ENCODE data around the gene GAP43. TPM values are rescaled to one million over a fixed set of nuclear protein-coding genes. Genes with fewer than 3 reads are reported as not detected.

The GAP43 gene
- total RNA-seq = 10 to 100 TPM in 2 of 4 donors, 1 to 10 TPM in 2; 4.4 to 18.9 (median 9.7) TPM
- polyA plus RNA-seq = 1 to 10 TPM in 1 of 3 donors, under 1 TPM in 1, not detected in 1; 0.60 to 8.2 TPM

- WGBS, 2 donors = 5% methylated on average over 20 of the region's 20 CpGs
- H3K4me3 ChIP-seq = peak within 1 kb of the TSS; percentile 12 to 40 (median 26)
- no peaks in the 10 kb centered on the region for H3K9me3 ChIP-seq
- no peak for TF ChIP-seq POLR2A (IDR thresholded peaks at IDR 0.05)
- TF ChIP-seq EP300 (IDR thresholded peaks at IDR 0.05) = no peak
- TF ChIP-seq POLR2AphosphoS5 (IDR thresholded peaks at IDR 0.05) = no peak
- TF ChIP-seq CTCF (IDR thresholded peaks at IDR 0.05) = no peak
- DNase-seq = peak; percentile 62
- H3K4me1 ChIP-seq = peaks cover 0 to 14% (median 13%) of the 10 kb centered on the region in 4 donors
- no peak within 1 kb of the TSS for H3K27ac ChIP-seq
- intact Hi-C loops (cut with DNase I) = no loop called here
- peaks cover 0 to 26% (median 12%) of the 10 kb centered on the region in 3 donors for H3K27me3 ChIP-seq
- H3K36me3 ChIP-seq = no peaks in the 10 kb centered on the region
Observed at GRCh38 chr3:115623044-115623868, at the start of gene GAP43. Gene GAP43 (plus strand): TSS chr3:115623510. CDS start chr3:115623690, 180 bp downstream.

DNA sequence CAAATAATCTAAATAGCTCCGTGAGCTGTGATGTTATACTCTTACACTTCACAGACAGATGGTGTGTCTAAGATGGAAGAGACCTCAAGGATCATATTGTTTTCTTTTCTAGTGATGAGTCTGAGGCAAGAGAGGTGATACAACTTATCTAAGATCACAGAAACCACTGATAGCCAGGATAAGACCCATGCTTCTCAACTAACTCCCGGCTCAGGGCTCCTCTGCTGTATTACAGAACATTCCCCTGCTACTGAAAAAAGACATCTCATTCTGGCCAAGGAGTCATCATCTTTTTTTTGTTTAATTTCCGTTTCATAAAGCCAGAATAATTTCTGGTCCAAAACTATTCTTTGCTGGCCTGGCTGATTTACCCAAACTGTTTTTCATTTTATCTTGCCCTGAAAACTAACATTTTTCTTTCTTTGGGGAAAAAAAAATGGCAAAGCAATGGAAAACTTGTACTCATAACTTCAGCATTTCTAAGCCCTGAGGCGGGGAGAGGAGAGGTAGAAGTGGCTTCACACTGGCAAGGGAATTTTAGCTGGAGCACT is 46.9 kb upstream of the GAP43 start:
- intact Hi-C loops (cut with DNase I) = no loop called here
- no peaks in the 10 kb centered on the region for H3K4me1 ChIP-seq
- no peaks in the 10 kb centered on the region for H3K9me3 ChIP-seq
- no peaks in the 10 kb centered on the region for H3K27me3 ChIP-seq
- no peak overlapping the region for H3K4me3 ChIP-seq
- H3K27ac ChIP-seq = no peak overlapping the region
- 57 to 58% methylated on average over 4 of the region's 4 CpGs for whole genome bisulfite sequencing, 2 donors
- no peak for TF ChIP-seq CTCF (IDR thresholded peaks at IDR 0.05)
- DNase-seq = no peak
- no peaks in the 10 kb centered on the region for H3K36me3 ChIP-seq

GRCh38 chr3:115577000-115577399 is 46.3 kb upstream of the GAP43 start:
- H3K4me1 ChIP-seq = no peaks in the 10 kb centered on the region

DNA sequence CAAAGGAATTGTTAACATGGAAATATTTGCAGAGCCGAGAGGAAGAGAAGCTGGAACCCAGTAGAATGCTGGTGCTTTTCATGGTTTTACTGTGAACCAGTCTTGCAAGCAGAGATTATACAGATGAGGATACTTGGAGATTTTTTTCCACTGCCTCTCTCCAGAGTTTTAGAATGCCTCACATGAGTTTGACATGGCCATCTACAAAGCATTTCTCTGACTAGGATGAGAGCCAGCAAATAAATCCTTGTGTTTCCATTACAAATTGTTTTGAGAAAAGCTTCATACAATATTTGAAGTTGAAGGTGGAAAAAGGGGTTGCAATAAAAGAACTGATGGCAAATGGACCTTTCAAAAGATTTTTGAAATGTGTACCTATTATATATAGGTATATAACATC is 45.0 kb upstream of the GAP43 start:
- H3K4me3 ChIP-seq = no peak overlapping the region

More at GRCh38 chr3:115577000-115577399, 46.3 kb upstream of the GAP43 start:
- H3K27ac ChIP-seq = no peak overlapping the region
- intact Hi-C loops (cut with DNase I) = no loop called here
- H3K4me3 ChIP-seq = no peak overlapping the region
- H3K9me3 ChIP-seq = no peaks in the 10 kb centered on the region
- no peaks in the 10 kb centered on the region for H3K27me3 ChIP-seq
- 88 to 94% methylated on average over 2 of the region's 2 CpGs for WGBS, 2 donors
- no peak for TF ChIP-seq POLR2AphosphoS5 (IDR thresholded peaks at IDR 0.05)
- TF ChIP-seq POLR2A (IDR thresholded peaks at IDR 0.05) = no peak
- TF ChIP-seq EP300 (IDR thresholded peaks at IDR 0.05) = no peak
- no peak for TF ChIP-seq CTCF (IDR thresholded peaks at IDR 0.05)
- no peak for DNase-seq
- no peaks in the 10 kb centered on the region for H3K36me3 ChIP-seq

More for the DNA sequence above, 45.0 kb upstream of the GAP43 start:
- H3K27me3 ChIP-seq = no peaks in the 10 kb centered on the region
- H3K36me3 ChIP-seq = no peaks in the 10 kb centered on the region
- no peaks in the 10 kb centered on the region for H3K4me1 ChIP-seq
- TF ChIP-seq EP300 (IDR thresholded peaks at IDR 0.05) (no peak), POLR2AphosphoS5 (IDR thresholded peaks at IDR 0.05) (no peak), CTCF (IDR thresholded peaks at IDR 0.05) (no peak), POLR2A (IDR thresholded peaks at IDR 0.05) (no peak)
- no peaks in the 10 kb centered on the region for H3K9me3 ChIP-seq
- intact Hi-C loops (cut with DNase I) = no loop called here
- WGBS, 2 donors = 84 to 86% methylated on average over 1 of the region's 1 CpG
- H3K27ac ChIP-seq = no peak overlapping the region
- no peak for DNase-seq
